ENCODE results near the gene ZIK1. TPM values are rescaled to one million over a fixed set of nuclear protein-coding genes. Genes with fewer than 3 reads are reported as not detected.
A peak's percentile ranks its signal among the peaks of the same experiment; 100 is the strongest.

ZIK1 gene
- total and polyA plus RNA-seq, 2 of the 8 experiments (the other 6 are each of a cell fraction or from before 2014, with no cell fraction given), result 19.4 to 36.5 TPM

DNA sequence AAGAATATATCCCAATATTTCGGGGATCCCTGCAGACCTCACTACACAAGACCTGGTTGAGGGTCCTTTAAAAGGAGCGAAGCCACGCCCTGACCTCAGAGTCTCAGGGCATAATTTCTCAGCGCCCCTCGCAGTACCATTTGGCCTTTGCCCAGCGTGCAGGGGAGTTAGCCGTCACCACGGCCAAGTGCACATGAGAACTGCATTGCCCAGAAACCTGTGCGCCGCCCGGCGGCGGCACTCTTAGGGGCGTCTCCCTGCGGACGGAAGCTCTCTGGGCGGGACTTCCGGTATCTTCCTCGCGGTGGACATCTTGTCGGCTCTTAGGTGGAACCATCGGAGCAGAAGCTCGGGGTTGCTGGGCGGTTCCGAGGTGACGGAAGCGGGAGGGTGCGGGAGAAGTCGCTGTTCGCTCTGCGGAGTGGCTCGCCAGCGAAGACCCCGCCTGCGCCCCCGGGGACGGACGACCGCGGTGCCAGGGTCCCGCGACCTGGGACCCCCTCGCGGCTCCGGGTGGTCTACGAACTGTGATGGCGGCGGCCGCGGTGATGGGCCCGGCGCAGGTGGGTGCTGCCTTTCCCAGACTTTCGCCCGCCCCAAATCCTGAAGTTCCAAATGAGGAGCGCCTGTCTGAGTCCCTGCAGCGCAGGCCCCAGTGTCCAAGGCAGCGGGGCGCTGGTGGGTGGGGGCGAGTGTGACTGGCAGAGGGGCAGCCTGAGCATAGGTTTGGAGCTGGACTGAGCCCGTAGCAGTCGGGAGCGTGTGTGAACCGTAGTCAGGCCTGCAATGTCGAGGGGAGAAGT, 30.2 kb downstream of the ZIK1 start, which contains the start of gene ZNF134:
TSS of gene ZNF134 (plus strand) at position 302 of the 803 bp plus-strand sequence. CDS start 5,227 bp downstream, outside the sequence.
- H2BK5ac ChIP-seq (ENCODE audit: low read depth, low read length), result peak within 1 kb of the TSS; percentile 86
- H3K4me3 ChIP-seq (ENCODE audit: extremely low read depth in 1 of 4, insufficient read depth in 2 of 4, low read depth in 3 of 4, low read length in 4 of 4), result peak within 1 kb of the TSS; percentile 94 to 98 (median 96)
- no peak within 1 kb of the TSS; the same call in 1 of the 2 replicates for H2BK12ac ChIP-seq (ENCODE audit: low read depth, low read length)
- H4K20me1 ChIP-seq (replicated peaks in 1 of 2; ENCODE audit: control insufficient read depth in 1 of 2, insufficient read depth in 2 of 2, low read length in 2 of 2), result no peaks in the 10 kb centered on the region
- peaks cover 0 to 3% (median 0%) of the 10 kb centered on the region in 4 experiments; a peak in 3 of 7 replicates for H3K4me1 ChIP-seq (replicated peaks in 1 of 4; ENCODE audit: control insufficient read depth in 3 of 4, insufficient read depth in 4 of 4, low read length in 3 of 4)
- H4K5ac ChIP-seq (ENCODE audit: insufficient read length, low read depth, low read length), result peak within 1 kb of the TSS; percentile 84
- H3K27me3 ChIP-seq (replicated peaks in 1 of 4; ENCODE audit: control insufficient read depth in 3 of 4, extremely low read depth in 1 of 4, insufficient read depth in 3 of 4, low read length in 3 of 4), result peaks cover 0 to 1% (median 0%) of the 10 kb centered on the region in 4 experiments; a peak in 1 of 7 replicates
- FAIRE-seq (no peak), DNase-seq (ENCODE audit: low read depth in 1 of 2, low spot score in 2 of 2) (peak; percentile 66 to 90)
- ChIA-PET CTCF (ENCODE audit: partially characterized antibody) (interaction anchor here (0.5 to 1.2 kb wide), 2 partner anchors 9 to 96 kb away, joined by 3 to 4 read pairs; no protein-coding TSS in a partner anchor), POLR2A (ENCODE audit: partially characterized antibody) (interaction anchor here (0.8 to 3.7 kb wide), 18 partner anchors 9 to 179 kb away, joined by 3 to 22 read pairs (median 4); partner anchors contain the start of genes ZIK1, ZNF154, ZNF211 and ZNF416)
- no peak within 1 kb of the TSS; the same call in 1 of the 2 replicates for H3K18ac ChIP-seq (ENCODE audit: extremely low read depth, low read length)
- no peak within 1 kb of the TSS for H2BK20ac ChIP-seq (ENCODE audit: low read length)
- no peak within 1 kb of the TSS for H3K23ac ChIP-seq (ENCODE audit: insufficient read length)
- peak within 1 kb of the TSS; percentile 87 for H4K91ac ChIP-seq (replicated peaks; ENCODE audit: insufficient read length, low read length)
- H2AFZ ChIP-seq (ENCODE audit: low read length), result peak within 1 kb of the TSS; percentile 94
- no peak within 1 kb of the TSS for H2BK120ac ChIP-seq (replicated peaks; ENCODE audit: low read depth, low read length)
- H3K4me2 ChIP-seq (ENCODE audit: insufficient read depth in 1 of 2, low read depth in 2 of 2, low read length in 2 of 2), result peak within 1 kb of the TSS; percentile 69 to 83
- peaks cover 49 to 51% of the 10 kb centered on the region in 2 experiments for H3K79me2 ChIP-seq (ENCODE audit: control insufficient read depth in 1 of 2, insufficient read depth in 2 of 2, low read length in 2 of 2)
- H2BK15ac ChIP-seq (ENCODE audit: low read length), result no peak within 1 kb of the TSS
- H3K79me1 ChIP-seq (ENCODE audit: low read depth, low read length), result peaks cover 20% of the 10 kb centered on the region
- peak within 1 kb of the TSS; percentile 84 to 90 (median 87) for H3K9ac ChIP-seq (replicated peaks in 1 of 4; ENCODE audit: extremely low read depth in 1 of 4, low read depth in 3 of 4, low read length in 3 of 4)
- H2AK5ac ChIP-seq (ENCODE audit: low read depth, low read length), result peak within 1 kb of the TSS; percentile 46; the same call in 1 of the 2 replicates
- peak within 1 kb of the TSS; percentile 62 for H3K4ac ChIP-seq (replicated peaks; ENCODE audit: insufficient read length, low read depth, low read length)
- peaks cover 23 to 43% (median 35%) of the 10 kb centered on the region in 4 experiments for H3K36me3 ChIP-seq (ENCODE audit: control insufficient read depth in 2 of 4, insufficient read depth in 4 of 4, low read length in 3 of 4)
- peaks cover 36 to 42% of the 10 kb centered on the region in 2 experiments for H3K9me3 ChIP-seq (ENCODE audit: insufficient read depth in 2 of 2, low read depth in 1 of 2, low read length in 1 of 2)
- H3K23me2 ChIP-seq (ENCODE audit: low read depth, low read length), result peaks cover 8% of the 10 kb centered on the region
- H4K8ac ChIP-seq (ENCODE audit: extremely low read depth, insufficient read depth, low read length), result peak within 1 kb of the TSS; percentile 99
- peak within 1 kb of the TSS; percentile 74 for H3K56ac ChIP-seq (replicated peaks; ENCODE audit: insufficient read length, low read depth, low read length)
- 4% methylated on average over 61 of the region's 64 CpGs; no CpG with 5 or more reads in 1 of the 2 experiments for WGBS, 2 experiments (ENCODE audit: extremely low coverage in 1 of 2, insufficient coverage in 1 of 2, insufficient read length in 1 of 2, insufficient replicate concordance in 2 of 2, low coverage in 1 of 2, low lambda C conversion rate in 2 of 2, missing lambda C conversion rate in 1 of 2)
- H3K14ac ChIP-seq (ENCODE audit: insufficient read length), result no peak within 1 kb of the TSS
- H3K27ac ChIP-seq (ENCODE audit: low read depth, low read length), result peak within 1 kb of the TSS; percentile 89
- TF ChIP-seq TAF7 (optimal IDR thresholded peaks at IDR 0.05; ENCODE audit: borderline replicate concordance, low read depth, low read length) (peak; percentile 71), KDM1A (IDR thresholded peaks at IDR 0.05; ENCODE audit: borderline replicate concordance, low read length) (no peak), CTBP2 (IDR thresholded peaks at IDR 0.05; ENCODE audit: borderline replicate concordance, insufficient read depth, insufficient read length, low read length) (no peak), KDM5A (IDR thresholded peaks at IDR 0.05; ENCODE audit: low read length) (no peak), SP1 (IDR thresholded peaks at IDR 0.05; ENCODE audit: low read depth, low read length) (peak; percentile 76; the same call in 1 of the 2 replicates), CHD1 (IDR thresholded peaks at IDR 0.05; ENCODE audit: low read depth, low read length) (no peak), SIN3A (conservative IDR thresholded peaks at IDR 0.05 in 1 of 2, IDR thresholded peaks at IDR 0.05 in 1 of 2; ENCODE audit: low read depth in 1 of 2, low read length in 2 of 2) (peak; percentile 65 to 82; a peak in 2 of 4 replicates), JUND (IDR thresholded peaks at IDR 0.05; ENCODE audit: low read length) (no peak), POLR2A (IDR thresholded peaks at IDR 0.05; ENCODE audit: control extremely low read depth in 1 of 2, low read depth in 2 of 2, low read length in 2 of 2) (peak; percentile 67 to 88), CBX8 (IDR thresholded peaks at IDR 0.05; ENCODE audit: borderline replicate concordance, low read depth, low read length) (no peak), TBP (IDR thresholded peaks at IDR 0.05; ENCODE audit: low read depth, low read length) (peak; percentile 71)

Measured in H1 (cell line).